NT2/D1 (cell line): ENCODE measurements around the gene SHQ1.

Experiments
- SUZ12 ChIP-seq: IDR thresholded peaks from 2 replicates; pipeline ENCODE4 v1.6.1; 2011; ENCODE audit not compliant: insufficient read length, insufficient read depth; ENCODE audit errors: extremely low read depth
- YY1 ChIP-seq: IDR thresholded peaks from 2 replicates; pipeline ENCODE4 v1.6.1; 2011; ENCODE audit not compliant: insufficient read length, insufficient read depth

GRCh38 chr3:72812201-72812600 lies 36.0 kb downstream of the SHQ1 start:
- TF ChIP-seq SUZ12: no peak
- no peak for TF ChIP-seq YY1
